T-helper 1 cell treated with Interleukin-12 subunit alpha and Interleukin-12 subunit beta and Interleukin-4 antibody, amounts not matched to agents 30 ng/mL and 1 ng/mL, for 36 hours (primary cell): ENCODE data around the gene ROGDI. TPM values are rescaled to one million over a fixed set of nuclear protein-coding genes. Genes with fewer than 3 reads are reported as not detected.

Experiments
- total RNA-seq: library from RNA; stranded (reverse); gene quantifications from 2 replicates; pipeline ENCODE4 v1.2.3, GENCODE V29; 2022

ROGDI gene
- total RNA-seq, 1 donor from 2014 or later: 5.5 TPM

Other genes with a start within 250 kb of the ROGDI start
- 0.07 and 0.15 TPM in 2 replicates for gene C16orf96, start 246.3 kb downstream of the ROGDI start, total RNA-seq
- gene UBALD1, start 187.7 kb downstream of the ROGDI start, total RNA-seq: 22.0 TPM in 2 replicates
- gene MGRN1, start 177.8 kb downstream of the ROGDI start, total RNA-seq: 108 and 113 TPM in 2 replicates
- 43.2 and 45.3 TPM in 2 replicates for gene NUDT16L1, start 109.1 kb downstream of the ROGDI start, total RNA-seq
- 17.2 and 17.9 TPM in 2 replicates for gene ANKS3, start 68.4 kb downstream of the ROGDI start, total RNA-seq
- 0.56 TPM in 1 of 2 replicates, not detected in the other for gene DNAAF8, start 68.1 kb downstream of the ROGDI start, total RNA-seq
- 16.5 and 22.4 TPM in 2 replicates for gene ZNF500, start 35.5 kb downstream of the ROGDI start, total RNA-seq
- gene SEPTIN12, start 14.3 kb downstream of the ROGDI start, total RNA-seq: not detected in 2 replicates
- gene SMIM22, start 7.3 kb downstream of the ROGDI start, total RNA-seq: not detected in 2 replicates
- gene GLYR1, start 44.7 kb upstream of the ROGDI start, total RNA-seq: 115 and 120 TPM in 2 replicates
- 42.1 and 45.4 TPM in 2 replicates for gene UBN1, start 44.8 kb upstream of the ROGDI start, total RNA-seq
- gene PPL, start 134.5 kb upstream of the ROGDI start, total RNA-seq: not detected in 2 replicates
- not detected in 2 replicates for gene SEC14L5, start 155.7 kb upstream of the ROGDI start, total RNA-seq
- 14.5 and 14.9 TPM in 2 replicates for gene NAGPA, start 231.3 kb upstream of the ROGDI start, total RNA-seq